ENCODE measurements around the gene ASAP2. TPM values are rescaled to one million over a fixed set of nuclear protein-coding genes. Genes with fewer than 3 reads are reported as not detected.

Gene ASAP2
- total RNA-seq, 2 donors from 2014 or later = 9.2 to 17.8 TPM

DNA sequence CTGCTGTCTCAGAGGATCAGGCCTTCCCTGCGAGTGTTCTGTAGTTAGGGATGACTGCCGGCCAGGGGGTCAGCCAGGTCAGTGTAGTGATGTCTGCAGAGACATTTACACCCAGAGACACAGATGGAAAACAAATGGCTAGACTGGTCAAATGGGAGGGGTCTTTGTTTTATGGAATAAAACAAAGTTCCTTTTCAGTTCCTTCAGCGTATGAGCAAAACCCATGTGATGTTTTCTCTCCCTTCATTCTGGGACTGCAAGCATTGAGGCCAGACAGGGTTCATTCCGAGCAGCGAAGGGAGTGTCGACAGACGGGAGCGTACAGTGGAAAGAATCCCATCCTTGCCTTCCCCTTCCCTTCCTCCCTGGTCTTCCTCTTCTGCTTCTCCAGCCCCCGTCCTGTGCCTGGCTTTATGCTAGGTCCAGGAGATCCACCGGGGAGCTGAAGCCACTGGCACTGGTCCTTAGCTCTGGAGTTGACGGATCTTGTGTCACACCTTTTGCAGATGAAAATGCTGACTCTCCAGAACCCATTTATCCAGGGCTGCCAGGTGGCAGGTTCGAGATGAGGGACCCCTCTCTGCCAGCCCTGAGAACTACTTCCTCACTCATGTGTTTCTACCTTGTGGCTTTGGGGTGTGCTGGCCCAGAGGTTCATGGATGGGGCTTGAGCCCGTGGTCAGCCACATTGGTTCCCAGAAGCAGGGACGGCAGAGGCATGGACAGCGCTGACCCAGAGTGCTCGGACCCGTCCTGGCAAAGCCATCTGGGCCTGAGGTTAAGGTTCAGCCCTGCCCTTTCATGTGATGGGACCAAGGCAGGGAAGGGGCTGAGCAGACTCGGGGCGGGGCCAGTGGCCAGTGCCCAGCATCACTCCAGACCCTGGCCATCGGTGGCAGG, 192.5 kb downstream of the ASAP2 start:
- Histone ChIP-seq H3K27me3 (replicated peaks; ENCODE audit: insufficient read depth) (no peaks in the 10 kb centered on the region), H3K4me1 (replicated peaks) (no peaks in the 10 kb centered on the region), H3K36me3 (no peaks in the 10 kb centered on the region), H3K9me3 (no peaks in the 10 kb centered on the region), H3K27ac (peak overlapping the region; percentile 14 to 24), H3K4me3 (no peak overlapping the region)
- no peak for DNase-seq (ENCODE audit: low spot score)
- intact Hi-C loops (cut with DNase I) = no loop called here
- no peak for TF ChIP-seq POLR2A (IDR thresholded peaks at IDR 0.05)
- TF ChIP-seq, protein P1, sequence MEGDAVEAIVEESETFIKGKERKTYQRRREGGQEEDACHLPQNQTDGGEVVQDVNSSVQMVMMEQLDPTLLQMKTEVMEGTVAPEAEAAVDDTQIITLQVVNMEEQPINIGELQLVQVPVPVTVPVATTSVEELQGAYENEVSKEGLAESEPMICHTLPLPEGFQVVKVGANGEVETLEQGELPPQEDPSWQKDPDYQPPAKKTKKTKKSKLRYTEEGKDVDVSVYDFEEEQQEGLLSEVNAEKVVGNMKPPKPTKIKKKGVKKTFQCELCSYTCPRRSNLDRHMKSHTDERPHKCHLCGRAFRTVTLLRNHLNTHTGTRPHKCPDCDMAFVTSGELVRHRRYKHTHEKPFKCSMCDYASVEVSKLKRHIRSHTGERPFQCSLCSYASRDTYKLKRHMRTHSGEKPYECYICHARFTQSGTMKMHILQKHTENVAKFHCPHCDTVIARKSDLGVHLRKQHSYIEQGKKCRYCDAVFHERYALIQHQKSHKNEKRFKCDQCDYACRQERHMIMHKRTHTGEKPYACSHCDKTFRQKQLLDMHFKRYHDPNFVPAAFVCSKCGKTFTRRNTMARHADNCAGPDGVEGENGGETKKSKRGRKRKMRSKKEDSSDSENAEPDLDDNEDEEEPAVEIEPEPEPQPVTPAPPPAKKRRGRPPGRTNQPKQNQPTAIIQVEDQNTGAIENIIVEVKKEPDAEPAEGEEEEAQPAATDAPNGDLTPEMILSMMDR (IDR thresholded peaks at IDR 0.05) = no peak
- TF ChIP-seq POLR2AphosphoS5 (IDR thresholded peaks at IDR 0.05) = no peak
- WGBS = 81% methylated on average over 20 of the region's 20 CpGs

DNA sequence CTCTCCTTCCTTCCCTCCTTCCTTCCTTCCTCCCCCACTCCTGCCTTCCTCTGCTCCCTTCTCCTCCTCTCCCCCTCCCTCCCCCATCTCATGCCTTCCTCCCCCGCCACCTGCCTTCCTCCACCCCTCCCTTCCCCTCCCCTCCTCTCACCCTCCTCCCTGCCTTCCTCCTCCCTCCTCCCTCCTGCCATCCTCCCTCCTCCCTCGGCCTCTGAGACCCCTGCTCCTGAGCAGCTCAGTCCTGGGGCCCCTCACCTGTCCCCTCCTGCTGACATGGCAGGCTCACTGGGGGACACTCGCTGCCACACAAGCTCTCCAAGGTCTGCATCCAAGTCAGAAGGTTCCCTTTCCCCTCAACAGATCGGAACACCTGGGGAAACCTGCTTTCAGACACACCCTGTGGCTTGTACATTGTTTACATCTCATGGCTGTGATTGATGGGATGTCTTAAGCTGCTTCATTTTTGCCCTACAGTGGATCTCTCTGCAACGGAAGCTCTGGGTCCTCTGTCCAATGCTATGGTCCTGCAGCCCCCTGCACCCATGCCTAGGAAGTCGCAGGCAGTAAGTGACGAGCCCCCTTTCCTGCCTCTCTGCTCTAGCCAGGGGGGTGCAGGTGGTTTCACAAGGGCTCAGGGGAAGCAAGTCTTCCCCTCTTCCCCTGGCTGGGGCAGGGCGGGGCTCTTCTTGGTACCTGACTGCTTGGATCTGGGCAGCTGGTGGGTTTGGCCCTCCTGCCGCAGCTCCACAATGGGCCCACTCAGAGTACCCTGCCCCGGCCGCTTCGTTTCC, 193.9 kb downstream of the ASAP2 start:
- 86% methylated on average over 12 of the region's 12 CpGs for WGBS
- no peaks in the 10 kb centered on the region for H3K4me1 ChIP-seq (replicated peaks)
- no peak overlapping the region for H3K27ac ChIP-seq
- no peaks in the 10 kb centered on the region for H3K36me3 ChIP-seq
- no peak for TF ChIP-seq POLR2AphosphoS5 (IDR thresholded peaks at IDR 0.05)
- no peaks in the 10 kb centered on the region for H3K27me3 ChIP-seq (replicated peaks; ENCODE audit: insufficient read depth)
- intact Hi-C loops (cut with DNase I) = no loop called here
- no peak overlapping the region for H3K4me3 ChIP-seq
- H3K9me3 ChIP-seq = no peaks in the 10 kb centered on the region
- DNase-seq (ENCODE audit: low spot score) = no peak

DNA sequence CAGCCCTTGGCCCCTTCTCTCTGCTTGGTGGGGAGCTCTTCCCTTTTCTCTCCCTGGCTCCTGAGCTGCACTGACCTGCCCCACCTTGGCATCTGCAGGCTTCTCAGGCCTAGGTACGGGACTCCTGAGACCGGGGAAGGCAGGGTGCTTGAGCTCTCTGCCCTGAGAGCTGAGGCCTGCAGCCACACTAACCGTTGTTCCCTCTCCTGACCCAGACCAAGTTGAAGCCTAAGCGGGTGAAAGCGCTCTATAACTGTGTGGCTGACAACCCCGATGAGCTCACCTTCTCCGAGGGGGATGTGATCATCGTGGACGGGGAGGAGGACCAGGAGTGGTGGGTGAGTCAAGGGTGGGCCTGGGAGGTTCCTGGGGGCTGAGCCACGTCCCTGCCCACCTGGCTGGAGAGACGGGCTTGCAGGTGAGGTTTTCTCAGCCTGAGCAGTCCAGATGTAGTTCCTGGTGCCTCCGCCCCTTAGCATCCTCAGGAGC, 194.5 kb downstream of the ASAP2 start:
- no peaks in the 10 kb centered on the region for H3K36me3 ChIP-seq
- H3K27me3 ChIP-seq (replicated peaks; ENCODE audit: insufficient read depth) = no peaks in the 10 kb centered on the region
- H3K9me3 ChIP-seq = no peaks in the 10 kb centered on the region
- WGBS = 94% methylated on average over 12 of the region's 12 CpGs
- no peak overlapping the region for H3K4me3 ChIP-seq
- DNase-seq (ENCODE audit: low spot score) = no peak
- no peak overlapping the region for H3K27ac ChIP-seq
- TF ChIP-seq POLR2AphosphoS5 (IDR thresholded peaks at IDR 0.05) = no peak
- no peak for TF ChIP-seq POLR2A (IDR thresholded peaks at IDR 0.05)
- TF ChIP-seq, protein P1 (IDR thresholded peaks at IDR 0.05) = no peak
- intact Hi-C loops (cut with DNase I) = no loop called here
- H3K4me1 ChIP-seq (replicated peaks) = no peaks in the 10 kb centered on the region

DNA sequence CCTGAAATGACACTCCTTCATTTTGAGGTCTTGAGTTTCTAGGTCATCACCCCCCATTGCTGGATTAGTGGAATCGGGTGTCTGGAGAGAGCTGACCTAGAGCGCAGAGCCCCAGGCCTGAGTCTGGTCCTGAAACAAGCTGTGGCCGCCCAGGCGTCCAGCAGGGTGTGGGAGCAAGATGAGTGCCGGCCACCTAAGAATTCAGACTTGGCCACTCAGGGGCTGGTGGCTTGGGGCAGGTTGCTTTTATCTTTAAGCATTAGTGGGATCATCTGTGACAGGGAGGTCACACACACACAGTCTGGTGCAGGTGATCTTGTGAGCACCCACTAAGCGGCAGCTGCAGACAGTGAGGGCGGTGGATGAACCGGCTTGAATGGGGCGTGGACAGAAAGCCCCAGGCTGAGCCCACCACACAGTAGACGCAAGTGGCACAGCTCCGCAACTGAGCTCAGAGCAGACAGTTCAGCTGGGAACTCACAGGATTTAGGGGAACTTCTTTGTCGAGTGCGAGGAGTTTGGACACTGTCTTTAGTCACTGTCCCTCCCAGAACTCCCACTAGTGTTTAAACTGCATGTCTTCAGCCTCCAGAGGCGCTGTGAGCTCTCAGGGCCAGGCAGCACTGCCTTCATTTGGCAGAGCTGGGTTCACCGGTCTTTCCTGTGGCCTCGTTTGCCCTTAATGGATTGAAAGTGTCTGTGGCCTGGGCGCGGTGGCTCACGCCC, 195.2 kb downstream of the ASAP2 start:
- Histone ChIP-seq H3K4me1 (replicated peaks) (no peaks in the 10 kb centered on the region), H3K4me3 (no peak overlapping the region), H3K27ac (no peak overlapping the region), H3K9me3 (no peaks in the 10 kb centered on the region), H3K36me3 (no peaks in the 10 kb centered on the region), H3K27me3 (replicated peaks; ENCODE audit: insufficient read depth) (no peaks in the 10 kb centered on the region)
- WGBS = 94% methylated on average over 18 of the region's 19 CpGs
- TF ChIP-seq, protein P1 (IDR thresholded peaks at IDR 0.05) = no peak
- TF ChIP-seq POLR2A (IDR thresholded peaks at IDR 0.05) (no peak), POLR2AphosphoS5 (IDR thresholded peaks at IDR 0.05) (no peak)
- DNase-seq (ENCODE audit: low spot score) = no peak
- intact Hi-C loops (cut with DNase I) = no loop called here

DNA sequence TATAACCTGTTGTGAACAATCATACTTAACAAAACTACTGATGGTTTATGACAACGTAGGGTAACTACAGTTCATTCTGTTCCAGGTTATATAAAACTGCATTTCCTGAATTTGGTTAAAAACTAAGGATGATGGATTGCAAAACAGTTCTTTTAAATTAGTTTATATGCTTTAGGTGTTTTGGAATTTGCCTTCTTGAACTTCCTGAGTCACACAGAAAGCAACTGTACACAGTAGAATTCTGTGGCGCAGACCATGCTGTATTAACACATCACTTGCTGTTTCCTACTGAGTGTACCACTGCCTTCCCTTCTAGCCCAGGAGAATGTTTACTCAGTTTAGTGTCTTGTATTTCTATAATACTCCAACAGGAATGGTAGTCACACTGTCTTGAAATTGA, 197.3 kb downstream of the ASAP2 start:
- intact Hi-C loops (cut with DNase I) = no loop called here
- TF ChIP-seq POLR2AphosphoS5 (IDR thresholded peaks at IDR 0.05) (no peak), POLR2A (IDR thresholded peaks at IDR 0.05) (no peak)
- TF ChIP-seq, protein P1 (IDR thresholded peaks at IDR 0.05) = no peak
- 71% methylated on average over 2 of the region's 2 CpGs for WGBS
- no peak overlapping the region for H3K4me3 ChIP-seq
- H3K4me1 ChIP-seq (replicated peaks) = no peaks in the 10 kb centered on the region
- no peak for DNase-seq (ENCODE audit: low spot score)
- no peaks in the 10 kb centered on the region for H3K9me3 ChIP-seq
- H3K36me3 ChIP-seq = no peaks in the 10 kb centered on the region
- no peak overlapping the region for H3K27ac ChIP-seq
- H3K27me3 ChIP-seq (replicated peaks; ENCODE audit: insufficient read depth) = no peaks in the 10 kb centered on the region
